HG02678 (cell line): ENCODE data around the gene CCDC80.
"Not testable (repeated sequence)": the region's sequence is repeated elsewhere in the genome, so short reads cannot be mapped to it uniquely, and the experiment has no call there.

Source experiments
- ATAC-seq: cut with Tn5 transposase; IDR thresholded peaks from one replicate; pipeline ENCODE4 v1.9.1; 2021; ENCODE audit warnings: mild to moderate bottlenecking, moderate library complexity; ENCODE audit not compliant: unreplicated experiment

CCDC80 gene

GRCh38 chr3:112597945-112598344 is 43.0 kb downstream of the CCDC80 start:
- ATAC-seq: no peak

DNA sequence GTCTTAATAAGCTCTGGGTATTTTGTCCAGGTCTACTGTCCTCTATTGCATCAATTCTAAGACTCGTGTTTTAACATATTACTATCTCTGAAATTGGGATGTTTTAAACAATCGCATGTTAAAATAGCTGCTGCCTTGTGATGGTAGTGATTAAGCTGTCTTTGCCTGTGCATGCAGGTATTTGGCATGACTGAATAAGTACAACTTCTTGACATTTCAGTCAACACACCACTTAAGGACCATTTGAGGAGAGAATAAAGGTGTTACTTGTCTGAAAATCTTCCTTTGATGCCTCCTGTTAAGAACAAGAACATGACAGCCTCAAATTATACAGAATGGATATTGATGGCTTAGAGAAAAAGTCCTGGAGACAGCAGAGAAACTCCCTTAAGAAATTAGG is 46.1 kb downstream of the CCDC80 start:
- no peak for ATAC-seq

DNA sequence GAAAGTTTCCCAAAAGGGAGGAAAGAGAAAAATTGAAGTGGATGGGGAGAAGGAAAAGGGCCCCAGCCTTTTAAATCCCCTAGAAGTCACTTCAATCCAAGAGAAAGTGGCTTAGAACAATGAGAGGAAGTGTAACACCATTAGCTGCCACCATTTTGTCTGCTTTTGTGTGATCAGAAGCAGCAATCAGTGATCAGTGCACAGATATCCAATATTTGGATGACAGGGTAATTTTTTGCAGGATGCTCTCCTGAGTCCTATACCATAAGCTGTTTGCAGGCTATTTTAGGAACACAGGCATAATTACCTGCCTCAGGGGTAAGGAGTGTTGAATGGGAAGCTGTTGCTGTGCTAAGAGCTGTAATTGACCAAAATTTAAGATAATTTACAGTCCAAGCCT is 47.7 kb downstream of the CCDC80 start:
- ATAC-seq: no peak

GRCh38 chr3:112587336-112587735 is 53.6 kb downstream of the CCDC80 start:
- no peak for ATAC-seq

DNA sequence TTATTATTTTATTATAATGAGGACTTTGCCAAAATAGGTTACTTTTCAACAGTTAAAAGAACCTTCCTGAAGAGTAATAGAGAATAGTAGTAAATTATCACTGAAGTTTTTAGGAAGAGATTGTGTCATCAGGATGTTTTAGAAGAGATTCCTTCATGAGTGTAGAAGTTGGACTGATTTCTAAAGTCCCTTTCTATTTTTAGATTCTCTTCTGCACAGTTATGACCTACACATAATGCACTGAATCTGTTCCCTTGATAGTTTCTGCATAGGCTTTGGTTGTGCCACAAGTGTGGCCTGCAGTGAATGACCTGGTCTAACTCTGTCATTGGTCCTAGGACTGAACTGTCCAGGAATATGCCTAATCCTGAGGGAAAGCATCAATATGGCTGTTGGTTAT is 55.2 kb downstream of the CCDC80 start:
- no peak for ATAC-seq

- ATAC-seq: no peak
These were observed 57.8 kb downstream of the CCDC80 start for GRCh38 chr3:112583105-112583504.

- no peak for ATAC-seq
These were observed 58.6 kb downstream of the CCDC80 start for GRCh38 chr3:112582244-112582874.

DNA sequence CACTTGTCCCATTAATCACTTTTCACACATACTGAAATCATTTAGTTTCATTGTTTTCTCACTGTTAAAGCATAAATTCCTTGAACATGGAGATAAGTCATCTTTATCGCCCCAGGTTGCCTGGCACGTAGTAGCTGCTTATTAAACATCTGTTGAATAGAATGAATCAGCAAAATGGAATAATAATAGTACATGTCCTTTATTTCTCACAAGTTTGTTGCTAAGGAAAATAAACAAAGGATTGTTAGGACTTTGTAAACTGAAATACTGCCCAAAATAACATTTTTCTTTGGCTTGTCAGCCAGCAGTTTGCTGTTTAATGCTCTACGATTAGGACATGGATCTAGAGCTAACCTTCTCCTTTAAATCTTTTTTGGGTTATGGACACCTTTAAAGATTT is 61.2 kb downstream of the CCDC80 start:
- ATAC-seq: no peak

GRCh38 chr3:112579232-112579631 is 61.7 kb downstream of the CCDC80 start:
- ATAC-seq: no peak

DNA sequence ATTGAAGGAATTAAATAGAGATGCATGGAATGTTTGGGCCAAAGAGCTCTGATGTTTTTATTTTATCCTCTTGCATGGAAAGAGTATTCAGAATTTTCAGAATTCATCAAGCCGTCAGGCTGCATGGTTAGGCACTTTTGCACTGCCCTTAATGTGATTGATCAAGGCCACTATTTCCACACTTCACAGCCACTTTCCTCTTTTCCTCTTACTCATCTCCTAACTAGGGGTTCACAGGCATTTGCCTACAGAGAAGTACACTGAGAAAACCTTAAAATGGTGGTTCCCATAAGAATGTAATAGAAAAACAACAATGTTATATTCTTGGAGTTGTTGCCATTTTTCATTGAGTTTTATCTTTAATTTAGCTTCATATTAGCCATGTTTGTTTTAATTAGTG is 68.2 kb downstream of the CCDC80 start:
- no peak for ATAC-seq

DNA sequence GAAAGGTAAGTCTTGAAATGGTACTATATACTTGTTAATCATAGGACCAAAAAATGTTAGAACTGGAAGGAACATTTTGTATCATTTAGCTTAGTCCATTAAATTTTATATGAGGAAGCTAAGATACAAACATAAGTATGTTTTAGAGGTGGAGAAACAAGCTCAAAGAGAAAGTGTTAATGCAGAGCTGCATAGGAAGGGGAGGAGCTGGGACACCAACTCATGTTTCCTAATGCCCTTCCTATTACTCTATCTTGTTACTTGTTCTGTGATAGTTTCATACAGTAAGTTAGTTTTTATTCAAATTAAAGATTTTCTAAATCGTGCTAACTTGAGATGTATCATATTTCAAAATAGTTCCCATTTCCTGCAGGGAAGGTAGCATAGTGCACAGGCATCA is 71.7 kb downstream of the CCDC80 start:
- no peak for ATAC-seq

DNA sequence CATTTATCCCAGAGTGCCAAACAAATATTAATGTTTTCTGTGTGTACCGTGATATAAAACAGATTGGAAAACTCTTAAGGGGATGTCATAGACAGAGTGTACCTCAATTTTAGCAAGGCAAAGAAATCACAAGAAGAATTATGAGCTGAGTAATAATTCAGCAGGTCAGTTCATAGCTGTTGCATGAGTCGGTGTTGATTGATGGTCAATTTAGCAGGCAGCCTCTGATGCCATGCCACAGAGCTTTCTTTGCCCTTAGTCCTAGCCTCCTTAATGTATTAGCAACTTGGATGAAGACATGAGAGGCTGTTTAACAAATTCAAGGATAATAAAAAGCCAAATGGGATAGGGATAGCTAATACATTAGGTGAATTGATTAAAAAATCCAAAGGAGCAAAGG is 72.3 kb downstream of the CCDC80 start:
- ATAC-seq: no peak

DNA sequence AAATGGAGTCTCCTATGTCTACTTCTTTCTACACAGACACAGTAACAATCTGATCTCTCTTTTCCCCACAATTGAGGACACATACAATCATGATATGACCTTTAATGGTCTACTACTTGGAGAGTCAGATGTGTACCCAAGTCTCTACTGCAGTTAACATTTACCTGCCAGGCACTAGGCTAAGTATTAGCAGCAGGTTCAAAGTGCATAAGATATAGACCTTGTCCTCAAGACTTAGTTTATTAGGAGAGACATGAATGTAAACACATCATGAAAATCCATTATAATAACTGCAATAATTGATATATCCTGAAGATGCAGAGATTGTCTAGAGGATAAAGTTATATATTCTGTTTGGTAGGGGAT is 76.0 kb downstream of the CCDC80 start:
- ATAC-seq: no peak

DNA sequence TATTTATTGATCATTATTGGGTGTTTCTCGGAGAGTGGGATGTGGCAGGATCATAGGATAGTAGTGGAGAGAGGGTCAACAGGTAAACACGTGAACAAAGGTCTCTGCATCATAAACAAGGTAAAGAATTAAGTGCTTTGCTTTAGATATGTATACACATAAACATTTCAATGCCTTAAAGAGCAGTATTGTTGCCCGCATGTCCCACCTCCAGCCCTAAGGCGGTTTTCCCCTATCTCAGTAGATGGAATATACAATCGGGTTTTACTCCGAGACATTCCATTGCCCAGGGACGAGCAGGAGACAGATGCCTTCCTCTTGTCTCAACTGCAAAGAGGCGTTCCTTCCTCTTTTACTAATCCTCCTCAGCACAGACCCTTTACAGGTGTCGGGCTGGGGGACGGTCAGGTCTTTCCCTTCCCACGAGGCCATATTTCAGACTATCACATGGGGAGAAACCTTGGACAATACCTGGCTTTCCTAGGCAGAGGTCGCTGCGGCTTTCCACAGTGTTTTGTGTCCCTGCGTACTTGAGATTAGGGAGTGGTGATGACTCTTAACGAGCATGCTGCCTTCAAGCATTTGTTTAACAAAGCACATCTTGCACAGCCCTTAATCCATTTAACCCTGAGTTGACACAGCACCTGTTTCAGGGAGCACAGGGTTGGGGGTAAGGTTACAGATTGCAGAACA is 76.5 kb downstream of the CCDC80 start:
- not testable (repeated sequence) for ATAC-seq

- ATAC-seq: peak; percentile 79
These were observed 79.0 kb downstream of the CCDC80 start, which contains the start of the genes ATG3 and SLC35A5 for GRCh38 chr3:112561734-112562529. ATG3 (minus strand) TSS chr3:112561962; CDS start chr3:112561528, 434 bp downstream. SLC35A5 (plus strand) TSS chr3:112562045; CDS start chr3:112563404, 1,359 bp downstream.

- ATAC-seq: peak; percentile 44
These were observed 79.5 kb downstream of the CCDC80 start for GRCh38 chr3:112561484-112561733.

- ATAC-seq: peak; percentile 21
These were observed 80.0 kb downstream of the CCDC80 start for GRCh38 chr3:112560721-112561483.

GRCh38 chr3:112560307-112560706 is 80.6 kb downstream of the CCDC80 start:
- no peak for ATAC-seq

DNA sequence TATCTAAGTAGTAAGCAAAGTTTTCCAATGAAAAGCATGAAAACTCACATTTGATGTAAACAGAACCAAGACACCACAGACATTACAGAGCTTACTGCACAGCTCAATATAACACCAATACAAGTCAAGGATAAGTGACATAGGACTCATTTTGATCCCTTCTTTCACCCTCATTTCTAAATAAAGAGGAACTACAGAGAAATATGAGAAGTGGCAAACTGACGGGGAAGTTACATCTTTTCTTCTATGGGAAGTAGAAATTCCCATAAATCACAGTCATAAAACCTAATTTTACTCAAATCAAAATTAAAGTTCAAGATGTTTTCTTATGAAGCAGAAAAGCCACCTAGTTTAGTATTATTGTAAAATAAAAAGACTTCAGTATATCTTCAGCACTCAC is 83.0 kb downstream of the CCDC80 start:
- no peak for ATAC-seq

DNA sequence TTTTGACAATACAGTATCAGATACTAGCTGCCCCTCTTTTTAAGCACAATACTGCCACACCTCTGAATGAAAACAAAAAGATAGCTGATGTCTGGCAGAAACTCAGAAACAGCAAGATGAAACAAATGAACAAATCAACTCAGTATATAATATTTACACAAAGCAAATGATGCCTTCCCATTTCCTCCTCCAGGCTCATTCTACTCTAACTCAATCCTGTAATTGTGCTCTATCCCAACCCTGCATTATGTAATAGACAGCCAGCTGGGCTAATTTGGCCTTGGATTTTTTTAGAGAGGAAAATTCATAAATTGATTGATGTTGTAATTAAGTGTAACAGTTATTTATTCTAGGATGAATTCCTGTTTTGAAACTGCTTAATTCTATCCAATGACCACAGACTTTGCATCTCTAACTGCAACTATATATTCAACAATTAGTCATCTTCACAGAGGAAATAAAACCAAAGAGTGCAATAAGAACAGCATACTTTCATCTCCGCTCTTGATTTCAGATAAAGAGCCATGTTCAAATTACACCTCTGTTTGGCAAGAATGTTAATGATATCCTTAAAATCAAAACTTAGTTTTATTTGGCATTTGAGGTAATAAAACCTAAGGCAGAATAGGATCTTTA is 85.3 kb downstream of the CCDC80 start:
- no peak for ATAC-seq

GRCh38 chr3:112550859-112551258 is 90.1 kb downstream of the CCDC80 start:
- no peak for ATAC-seq
